Panc1 (cell line): ENCODE data around the gene PIK3CD. TPM values are rescaled to one million over a fixed set of nuclear protein-coding genes. Genes with fewer than 3 reads are reported as not detected.

Source experiments
- ATAC-seq: fragments of 200-7000 bp; cut with Tn5 transposase; 2 replicates; pipeline ENCODE4 v1.9.1; 2020; ENCODE audit warnings: mild to moderate bottlenecking, moderate library complexity
- BruUV-seq: library from RNA; stranded (reverse); fragments of 400-500 nt; replicated peaks from 2 replicates; lab custom pipeline; 2021; lab: Mats Ljungman, UMichigan
- CTCF ChIA-PET: fragments of 300-600 bp; sonication (Branson Sonifier 250); formaldehyde crosslinking; loops from one replicate; lab custom pipeline; 2022; ENCODE audit warnings: antibody characterized with exemption; lab: Charles Lee
- POLR2A ChIA-PET: fragments of 300-600 bp; sonication (Branson Sonifier 250); formaldehyde crosslinking; loops from one replicate; lab custom pipeline; 2022; ENCODE audit warnings: antibody characterized with exemption; lab: Charles Lee
- DNase-seq: peaks from one replicate; pipeline ENCODE4 v3.0.0-alpha.2; 2010; ENCODE audit warnings: low read depth, low spot score
- H3K27ac ChIP-seq: 2 replicates; pipeline ENCODE4 v1.5.1; 2011; ENCODE audit warnings: mild to moderate bottlenecking, low read length, inconsistent platforms
- H3K27me3 ChIP-seq: fragments of 200-500 bp; sonication (Bioruptor generic); 2 replicates; pipeline ENCODE4 v1.6.0; 2014; ENCODE audit warnings: low read length, inconsistent platforms; ENCODE audit not compliant: control insufficient read depth, insufficient read depth
- H3K36me3 ChIP-seq: fragments of 200-500 bp; sonication (Bioruptor generic); 2 replicates; pipeline ENCODE4 v1.5.1; 2014; ENCODE audit warnings: inconsistent platforms, mild to moderate bottlenecking, low read length, moderate library complexity; ENCODE audit not compliant: control insufficient read depth, insufficient read depth
- H3K4me1 ChIP-seq: 2 replicates; pipeline ENCODE4 v1.5.1; 2011; ENCODE audit warnings: inconsistent platforms, mild to moderate bottlenecking, low read length, moderate library complexity; ENCODE audit not compliant: control insufficient read depth, insufficient read depth
- H3K4me3 ChIP-seq, 2 experiments: 2 replicates each; pipeline ENCODE4 v1.5.1; 2011 to 2012; ENCODE audit warnings: low read depth in 2 of 2, low read length in 2 of 2, mild to moderate bottlenecking in 2 of 2, inconsistent platforms in 1 of 2, moderate library complexity in 1 of 2
- H3K9me3 ChIP-seq: fragments of 200-500 bp; sonication (Bioruptor generic); 2 replicates; pipeline ENCODE4 v1.5.1; 2014; ENCODE audit warnings: low read depth, mild to moderate bottlenecking, inconsistent platforms, low read length, moderate library complexity; ENCODE audit not compliant: control insufficient read depth, insufficient read depth
- POLR2AphosphoS5 ChIP-seq: IDR thresholded peaks from 2 replicates; pipeline ENCODE4 v1.6.1; 2012; ENCODE audit warnings: mild to moderate bottlenecking, low read depth, low read length, moderate library complexity
- SIN3A ChIP-seq: IDR thresholded peaks from 2 replicates; pipeline ENCODE4 v1.6.1; 2012; ENCODE audit warnings: low read depth, mild to moderate bottlenecking, low read length, moderate library complexity, borderline replicate concordance; ENCODE audit not compliant: insufficient read depth
- TCF7L2 ChIP-seq: IDR thresholded peaks from 2 replicates; pipeline ENCODE4 v1.6.1; 2011; ENCODE audit warnings: mild to moderate bottlenecking, low read depth, low read length, inconsistent platforms
- in situ Hi-C: cut with HindIII; loops from 2 replicates; pipeline ENCODE4 v1.10.0; 2016; ENCODE audit warnings: low sequenced_read_pairs, low pct_unique_long_range_greater_than_20kb
- intact Hi-C: fragments of 100-400 bp; cut with micrococcal nuclease; formaldehyde crosslinking; loops from one replicate; pipeline ENCODE4 v1.10.0; 2022; ENCODE audit not compliant: unreplicated experiment
- total RNA-seq: library from RNA; stranded (reverse); gene quantifications from one replicate; pipeline ENCODE4 v1.2.1, GENCODE V29; 2021; ENCODE audit not compliant: unreplicated experiment
- TF ChIP-seq, protein P1 (sequence below), 2 experiments: IDR thresholded peaks; 2 replicates each; pipeline ENCODE4 v1.6.1; 2011 to 2012; ENCODE audit warnings: low read depth in 2 of 2, control low read depth in 1 of 2, low read length in 1 of 2, mild to moderate bottlenecking in 1 of 2, moderate library complexity in 1 of 2; ENCODE audit not compliant: insufficient read depth in 1 of 2
- TF ChIP-seq, protein P2 (sequence below): fragments of 450-650 bp; IDR thresholded peaks from 2 replicates; pipeline ENCODE4 v1.5.1; 2017; ENCODE audit warnings: mild to moderate bottlenecking

Gene PIK3CD
- total RNA-seq, 1 experiment from 2014 or later: 12.5 TPM

DNA sequence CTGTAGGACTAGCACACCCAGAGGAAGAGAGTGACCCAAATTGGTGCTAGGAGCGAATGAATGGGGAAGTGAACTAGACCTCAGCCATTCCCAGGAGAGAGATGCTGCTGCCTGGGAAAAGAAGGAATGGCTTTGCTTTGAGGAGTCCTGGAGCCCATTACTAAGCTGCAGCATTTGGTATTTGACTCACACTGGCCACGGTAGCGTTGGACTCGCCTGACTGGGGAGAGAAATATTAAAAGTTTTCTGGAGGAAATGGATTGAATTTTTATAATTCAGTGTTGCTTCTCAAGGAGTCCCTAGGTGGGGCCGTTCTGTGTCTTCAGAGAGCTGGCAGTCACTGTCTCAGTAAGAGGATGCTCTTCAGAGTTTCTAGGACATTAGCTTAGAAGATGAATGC lies 40.2 kb downstream of the PIK3CD start:
- ATAC-seq: no peak
- in situ Hi-C loops: no loop called here
- Histone ChIP-seq H3K27ac (no peak overlapping the region), H3K4me3 (no peak overlapping the region), H3K9me3 (no peaks in the 10 kb centered on the region), H3K27me3 (no peaks in the 10 kb centered on the region), H3K36me3 (no peaks in the 10 kb centered on the region), H3K4me1 (peaks cover 22% of the 10 kb centered on the region)
- ChIA-PET CTCF (no interaction called here), POLR2A (no interaction called here)
- TF ChIP-seq SIN3A (no peak), POLR2AphosphoS5 (no peak), TCF7L2 (no peak)
- TF ChIP-seq, protein P1, sequence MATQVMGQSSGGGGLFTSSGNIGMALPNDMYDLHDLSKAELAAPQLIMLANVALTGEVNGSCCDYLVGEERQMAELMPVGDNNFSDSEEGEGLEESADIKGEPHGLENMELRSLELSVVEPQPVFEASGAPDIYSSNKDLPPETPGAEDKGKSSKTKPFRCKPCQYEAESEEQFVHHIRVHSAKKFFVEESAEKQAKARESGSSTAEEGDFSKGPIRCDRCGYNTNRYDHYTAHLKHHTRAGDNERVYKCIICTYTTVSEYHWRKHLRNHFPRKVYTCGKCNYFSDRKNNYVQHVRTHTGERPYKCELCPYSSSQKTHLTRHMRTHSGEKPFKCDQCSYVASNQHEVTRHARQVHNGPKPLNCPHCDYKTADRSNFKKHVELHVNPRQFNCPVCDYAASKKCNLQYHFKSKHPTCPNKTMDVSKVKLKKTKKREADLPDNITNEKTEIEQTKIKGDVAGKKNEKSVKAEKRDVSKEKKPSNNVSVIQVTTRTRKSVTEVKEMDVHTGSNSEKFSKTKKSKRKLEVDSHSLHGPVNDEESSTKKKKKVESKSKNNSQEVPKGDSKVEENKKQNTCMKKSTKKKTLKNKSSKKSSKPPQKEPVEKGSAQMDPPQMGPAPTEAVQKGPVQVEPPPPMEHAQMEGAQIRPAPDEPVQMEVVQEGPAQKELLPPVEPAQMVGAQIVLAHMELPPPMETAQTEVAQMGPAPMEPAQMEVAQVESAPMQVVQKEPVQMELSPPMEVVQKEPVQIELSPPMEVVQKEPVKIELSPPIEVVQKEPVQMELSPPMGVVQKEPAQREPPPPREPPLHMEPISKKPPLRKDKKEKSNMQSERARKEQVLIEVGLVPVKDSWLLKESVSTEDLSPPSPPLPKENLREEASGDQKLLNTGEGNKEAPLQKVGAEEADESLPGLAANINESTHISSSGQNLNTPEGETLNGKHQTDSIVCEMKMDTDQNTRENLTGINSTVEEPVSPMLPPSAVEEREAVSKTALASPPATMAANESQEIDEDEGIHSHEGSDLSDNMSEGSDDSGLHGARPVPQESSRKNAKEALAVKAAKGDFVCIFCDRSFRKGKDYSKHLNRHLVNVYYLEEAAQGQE (IDR thresholded peaks at IDR 0.05; ENCODE audit: insufficient read depth in 1 of 2, low read depth in 2 of 2, low read length in 1 of 2): no peak
- TF ChIP-seq, protein P2, sequence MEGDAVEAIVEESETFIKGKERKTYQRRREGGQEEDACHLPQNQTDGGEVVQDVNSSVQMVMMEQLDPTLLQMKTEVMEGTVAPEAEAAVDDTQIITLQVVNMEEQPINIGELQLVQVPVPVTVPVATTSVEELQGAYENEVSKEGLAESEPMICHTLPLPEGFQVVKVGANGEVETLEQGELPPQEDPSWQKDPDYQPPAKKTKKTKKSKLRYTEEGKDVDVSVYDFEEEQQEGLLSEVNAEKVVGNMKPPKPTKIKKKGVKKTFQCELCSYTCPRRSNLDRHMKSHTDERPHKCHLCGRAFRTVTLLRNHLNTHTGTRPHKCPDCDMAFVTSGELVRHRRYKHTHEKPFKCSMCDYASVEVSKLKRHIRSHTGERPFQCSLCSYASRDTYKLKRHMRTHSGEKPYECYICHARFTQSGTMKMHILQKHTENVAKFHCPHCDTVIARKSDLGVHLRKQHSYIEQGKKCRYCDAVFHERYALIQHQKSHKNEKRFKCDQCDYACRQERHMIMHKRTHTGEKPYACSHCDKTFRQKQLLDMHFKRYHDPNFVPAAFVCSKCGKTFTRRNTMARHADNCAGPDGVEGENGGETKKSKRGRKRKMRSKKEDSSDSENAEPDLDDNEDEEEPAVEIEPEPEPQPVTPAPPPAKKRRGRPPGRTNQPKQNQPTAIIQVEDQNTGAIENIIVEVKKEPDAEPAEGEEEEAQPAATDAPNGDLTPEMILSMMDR: no peak
- intact Hi-C loops: no loop called here
- no peak for DNase-seq
- BruUV-seq: no TSS peak

DNA sequence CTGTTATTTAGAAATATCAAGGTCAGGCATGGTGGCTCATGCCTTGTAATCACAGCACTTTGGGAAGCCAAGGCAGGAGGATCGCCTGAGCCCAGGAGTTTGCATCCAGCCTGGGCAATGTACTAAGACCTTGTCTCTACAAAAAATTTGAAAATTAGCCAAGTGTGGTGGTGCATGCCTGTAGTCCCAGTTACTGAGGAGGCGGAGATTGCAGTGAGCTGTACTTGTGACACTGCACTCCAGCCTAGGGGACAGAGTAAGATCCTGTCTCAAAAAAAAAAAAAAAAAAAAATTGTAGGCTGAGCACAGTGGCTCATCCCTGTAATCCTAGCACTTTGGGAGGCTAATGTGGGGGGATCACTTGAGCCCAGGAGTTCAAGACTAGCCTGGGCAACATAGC lies 45.3 kb downstream of the PIK3CD start:
- Histone ChIP-seq H3K27me3 (no peaks in the 10 kb centered on the region), H3K36me3 (no peaks in the 10 kb centered on the region), H3K9me3 (no peaks in the 10 kb centered on the region), H3K4me3 (no peak overlapping the region), H3K27ac (no peak overlapping the region), H3K4me1 (peaks cover 8% of the 10 kb centered on the region)
- BruUV-seq: no TSS peak
- no peak for TF ChIP-seq TCF7L2
- TF ChIP-seq, protein P2: no peak
- no peak for TF ChIP-seq POLR2AphosphoS5
- TF ChIP-seq, protein P1 (IDR thresholded peaks at IDR 0.05; ENCODE audit: insufficient read depth in 1 of 2, low read depth in 2 of 2, low read length in 1 of 2): no peak
- no peak for TF ChIP-seq SIN3A
- ATAC-seq (no peak), DNase-seq (no peak)
- in situ Hi-C loops: no loop called here
- intact Hi-C loops: no loop called here
- ChIA-PET POLR2A (no interaction called here), CTCF (interaction anchor here (0.6 kb wide), 1 partner anchor 197 kb away, joined by 4 read pairs; no protein-coding TSS in a partner anchor)
